GM06990 (cell line): ENCODE measurements around the gene MN1.
A peak's percentile ranks its signal among the peaks of the same experiment; 100 is the strongest.

ENCODE experiments used
- DNase-seq: peaks from one replicate; pipeline ENCODE4 v3.0.0-alpha.2; 2011; ENCODE audit not compliant: insufficient read length; ENCODE audit errors: extremely low read depth
- H3K27me3 ChIP-seq: replicated peaks from 2 replicates; pipeline ENCODE4 v1.6.0; 2011; ENCODE audit warnings: low read length; ENCODE audit not compliant: control insufficient read depth, insufficient read depth
- H3K36me3 ChIP-seq: 2 replicates; pipeline ENCODE4 v1.5.1; 2011; ENCODE audit warnings: low read length; ENCODE audit not compliant: control insufficient read depth, insufficient read depth
- H3K4me3 ChIP-seq: replicated peaks from 2 replicates; pipeline ENCODE4 v1.5.1; 2011; ENCODE audit warnings: low read depth, mild to moderate bottlenecking, control low read depth, low read length
- TF ChIP-seq, protein P1 (sequence below): IDR thresholded peaks from 2 replicates; pipeline ENCODE4 v1.5.1; 2011; ENCODE audit warnings: low read length, control low read depth, mild to moderate bottlenecking, inconsistent platforms; ENCODE audit not compliant: insufficient read depth, poor library complexity, severe bottlenecking

Gene MN1

DNA sequence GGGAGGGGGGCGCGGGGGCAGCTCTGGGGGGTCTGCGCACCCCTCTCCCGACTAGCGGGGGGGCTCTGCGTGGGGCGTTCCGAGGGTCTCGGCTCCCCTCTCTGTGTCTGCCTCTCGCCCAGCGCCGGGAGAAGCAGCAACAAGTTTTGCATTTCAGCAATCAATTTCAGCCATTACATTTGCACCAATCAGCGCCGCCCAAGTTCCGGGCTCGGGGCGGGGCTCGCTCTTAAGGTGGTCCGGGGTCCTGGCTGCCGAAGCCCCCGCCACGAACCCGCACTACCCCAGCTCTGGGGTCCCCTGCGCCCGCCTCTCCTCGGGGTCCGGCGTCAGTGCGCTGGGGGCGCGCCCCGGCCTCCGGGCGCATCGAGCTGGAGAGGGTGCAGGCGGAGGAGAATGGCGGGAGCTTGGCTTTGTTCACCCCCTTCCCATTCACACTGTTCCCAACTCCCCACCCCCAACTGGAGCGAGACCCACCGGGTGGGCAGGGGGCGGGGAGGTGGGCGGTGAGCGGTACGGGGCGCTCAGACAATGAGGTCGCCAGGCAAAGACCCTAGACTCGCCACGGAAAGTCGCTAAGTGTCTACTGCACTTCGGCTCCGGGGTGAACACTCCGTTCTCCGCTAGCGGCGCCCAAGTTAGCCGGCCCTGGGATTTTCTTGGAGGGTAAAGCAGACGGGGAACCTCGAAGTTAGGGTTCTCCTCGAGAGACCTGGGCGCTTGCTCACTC is at the start of gene MN1:
TSS of gene MN1 (minus strand) at position 141 of the 730 bp plus-strand sequence. CDS start 1,213 bp downstream, outside the sequence.
- peak within 1 kb of the TSS; percentile 55 for H3K4me3 ChIP-seq
- H3K27me3 ChIP-seq, result no peaks in the 10 kb centered on the region; the same call in 1 of the 2 replicates
- DNase-seq, result no peak
- TF ChIP-seq, protein P1, sequence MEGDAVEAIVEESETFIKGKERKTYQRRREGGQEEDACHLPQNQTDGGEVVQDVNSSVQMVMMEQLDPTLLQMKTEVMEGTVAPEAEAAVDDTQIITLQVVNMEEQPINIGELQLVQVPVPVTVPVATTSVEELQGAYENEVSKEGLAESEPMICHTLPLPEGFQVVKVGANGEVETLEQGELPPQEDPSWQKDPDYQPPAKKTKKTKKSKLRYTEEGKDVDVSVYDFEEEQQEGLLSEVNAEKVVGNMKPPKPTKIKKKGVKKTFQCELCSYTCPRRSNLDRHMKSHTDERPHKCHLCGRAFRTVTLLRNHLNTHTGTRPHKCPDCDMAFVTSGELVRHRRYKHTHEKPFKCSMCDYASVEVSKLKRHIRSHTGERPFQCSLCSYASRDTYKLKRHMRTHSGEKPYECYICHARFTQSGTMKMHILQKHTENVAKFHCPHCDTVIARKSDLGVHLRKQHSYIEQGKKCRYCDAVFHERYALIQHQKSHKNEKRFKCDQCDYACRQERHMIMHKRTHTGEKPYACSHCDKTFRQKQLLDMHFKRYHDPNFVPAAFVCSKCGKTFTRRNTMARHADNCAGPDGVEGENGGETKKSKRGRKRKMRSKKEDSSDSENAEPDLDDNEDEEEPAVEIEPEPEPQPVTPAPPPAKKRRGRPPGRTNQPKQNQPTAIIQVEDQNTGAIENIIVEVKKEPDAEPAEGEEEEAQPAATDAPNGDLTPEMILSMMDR, result peak; percentile 3
- no peaks in the 10 kb centered on the region for H3K36me3 ChIP-seq

DNA sequence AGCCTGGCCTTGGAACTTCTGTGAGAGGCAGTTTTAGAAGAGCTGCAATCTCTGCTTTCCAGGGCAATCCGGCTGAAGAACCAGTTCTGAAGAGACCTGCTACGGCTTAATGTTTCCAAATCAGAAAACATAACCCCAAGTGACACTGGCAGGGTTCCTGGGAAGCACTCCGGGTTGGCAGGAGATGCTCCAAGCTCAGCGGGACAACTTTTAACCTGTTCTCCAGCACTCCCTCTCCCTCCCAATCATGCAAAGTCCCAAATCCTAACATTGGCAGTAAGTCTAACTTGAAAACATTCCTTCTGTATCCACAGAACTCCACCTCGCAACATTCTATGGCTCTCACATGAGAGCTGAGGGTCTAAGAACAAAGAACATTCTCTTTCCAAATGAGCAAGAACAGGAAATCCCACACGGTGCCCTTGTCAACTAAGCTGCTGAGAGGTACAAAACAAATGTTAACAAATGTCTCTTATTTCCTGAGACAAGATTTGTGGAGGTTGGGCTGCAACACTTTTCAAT is 48.5 kb upstream of the MN1 start:
- no peak for DNase-seq
- Histone ChIP-seq H3K4me3 (no peak overlapping the region), H3K27me3 (no peaks in the 10 kb centered on the region), H3K36me3 (peaks cover 28% of the 10 kb centered on the region)
- TF ChIP-seq, protein P1, result no peak

DNA sequence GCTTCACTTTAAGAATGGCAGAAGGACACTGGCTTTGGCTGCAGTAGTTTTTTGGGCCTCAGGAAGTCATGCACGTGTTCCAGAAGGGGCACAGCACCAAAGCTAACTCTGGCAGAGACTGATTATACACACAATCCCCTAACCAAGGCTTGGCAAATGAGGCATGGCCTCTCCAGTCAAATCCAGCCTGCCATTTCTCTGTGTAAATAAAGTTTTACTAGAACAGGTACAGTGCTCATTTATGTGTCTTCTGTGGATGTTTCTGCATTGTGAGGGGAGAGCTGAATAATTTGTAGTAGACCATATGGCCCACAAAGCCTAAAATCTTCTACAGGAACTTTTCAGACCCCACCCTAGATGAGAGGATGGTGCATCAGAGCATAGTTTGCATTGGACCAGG is 46.4 kb upstream of the MN1 start:
- DNase-seq, result no peak
- H3K27me3 ChIP-seq, result no peaks in the 10 kb centered on the region
- H3K36me3 ChIP-seq, result peaks cover 24% of the 10 kb centered on the region
- TF ChIP-seq, protein P1, result no peak
- no peak overlapping the region for H3K4me3 ChIP-seq

DNA sequence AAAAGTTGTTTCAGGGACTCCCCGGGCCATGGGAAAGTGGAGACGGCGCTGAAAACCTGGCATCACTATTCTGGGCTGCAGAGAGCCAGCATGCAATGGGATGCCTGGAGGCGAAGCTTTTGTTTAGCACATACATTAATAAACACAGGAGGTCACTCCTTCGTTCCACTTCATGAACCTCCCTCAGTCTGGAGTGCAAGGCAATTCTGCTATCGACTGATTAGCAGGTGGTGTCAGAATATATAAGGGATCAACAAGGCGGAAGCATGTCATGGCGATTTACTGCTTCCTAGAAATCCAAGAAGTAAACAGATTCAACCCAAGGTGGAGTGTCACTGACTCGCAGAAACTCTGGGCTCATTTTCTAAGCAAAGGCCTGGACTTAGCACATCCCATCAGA is 45.4 kb upstream of the MN1 start:
- H3K36me3 ChIP-seq, result peaks cover 22% of the 10 kb centered on the region
- H3K27me3 ChIP-seq, result no peaks in the 10 kb centered on the region
- H3K4me3 ChIP-seq, result no peak overlapping the region
- DNase-seq, result no peak
- TF ChIP-seq, protein P1, result no peak

DNA sequence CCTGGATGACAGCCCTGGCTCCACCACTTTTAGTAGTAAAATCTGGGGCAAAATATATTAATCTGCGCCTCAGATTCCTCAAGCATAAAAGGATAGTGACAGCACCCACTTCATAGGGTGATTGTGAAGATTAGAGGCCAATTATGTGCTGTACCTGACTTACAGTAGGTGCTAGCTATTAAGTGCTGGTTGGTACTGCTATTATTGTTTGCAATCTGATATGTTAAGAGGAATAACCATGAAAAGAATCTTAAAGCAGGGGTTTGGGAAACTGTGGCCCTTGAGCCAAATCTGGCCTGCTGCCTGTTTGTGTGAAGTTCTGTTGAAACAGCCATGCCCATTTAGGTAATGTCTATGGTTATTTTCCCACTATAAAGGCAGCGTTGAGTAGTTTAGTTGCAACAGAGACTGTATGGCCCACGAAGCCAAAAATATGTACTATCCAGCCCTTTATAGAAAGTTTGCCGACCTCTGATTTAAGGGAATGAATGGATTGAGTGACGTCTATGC is 44.7 kb upstream of the MN1 start:
- TF ChIP-seq, protein P1, result no peak
- Histone ChIP-seq H3K36me3 (peaks cover 22% of the 10 kb centered on the region), H3K4me3 (no peak overlapping the region), H3K27me3 (no peaks in the 10 kb centered on the region)
- DNase-seq, result no peak
